ENCODE results near the gene SHROOM2.
"Not testable (repeated sequence)": the region's sequence is repeated elsewhere in the genome, so short reads cannot be mapped to it uniquely, and the experiment has no call there.

The SHROOM2 gene

DNA sequence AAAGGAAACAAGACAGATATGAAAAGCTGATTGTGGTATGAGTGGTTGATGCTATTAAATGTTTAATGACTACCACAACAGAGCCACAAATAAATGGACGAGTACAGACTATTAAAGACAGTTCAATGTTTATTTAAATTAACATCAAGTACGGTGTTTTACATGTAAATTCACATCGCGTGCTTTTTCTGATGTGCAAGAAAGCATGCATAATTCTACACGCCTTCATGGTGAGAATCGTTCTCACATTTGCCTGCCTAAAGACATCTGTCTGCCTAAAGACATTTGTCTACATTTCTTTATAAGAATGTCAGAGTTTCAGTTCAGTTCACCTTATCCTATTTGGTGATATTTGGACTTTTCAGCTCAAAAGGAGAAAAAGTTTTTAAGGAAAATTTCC lies 13.3 kb upstream of the SHROOM2 start:
- in situ Hi-C loops (cut with MboI; ENCODE audit: low pct_unique_long_range_greater_than_20kb, low sequenced_read_pairs): no loop called here
- DNase-seq: no peak

DNA sequence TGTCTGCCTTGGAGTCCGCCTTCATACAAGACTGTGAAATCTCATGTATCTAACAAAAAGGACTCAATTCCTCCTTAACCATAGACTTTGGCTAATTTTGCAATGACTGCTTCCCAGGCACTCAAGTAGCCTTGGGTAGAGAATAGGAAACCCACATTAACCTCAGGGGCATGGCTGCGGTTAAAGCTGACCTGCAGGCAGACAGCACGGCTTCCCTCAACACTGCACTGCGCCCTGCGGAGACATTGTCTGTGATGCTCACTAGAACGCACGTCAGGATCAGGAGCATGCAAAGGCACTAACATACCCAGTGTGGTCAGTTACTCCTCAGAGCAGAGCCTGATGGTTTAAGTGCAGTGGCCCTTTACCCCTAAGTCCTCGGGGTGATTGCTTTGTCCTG lies 10.3 kb upstream of the SHROOM2 start:
- peak; percentile 77 for DNase-seq
- in situ Hi-C loops (cut with MboI; ENCODE audit: low pct_unique_long_range_greater_than_20kb, low sequenced_read_pairs): no loop called here

DNA sequence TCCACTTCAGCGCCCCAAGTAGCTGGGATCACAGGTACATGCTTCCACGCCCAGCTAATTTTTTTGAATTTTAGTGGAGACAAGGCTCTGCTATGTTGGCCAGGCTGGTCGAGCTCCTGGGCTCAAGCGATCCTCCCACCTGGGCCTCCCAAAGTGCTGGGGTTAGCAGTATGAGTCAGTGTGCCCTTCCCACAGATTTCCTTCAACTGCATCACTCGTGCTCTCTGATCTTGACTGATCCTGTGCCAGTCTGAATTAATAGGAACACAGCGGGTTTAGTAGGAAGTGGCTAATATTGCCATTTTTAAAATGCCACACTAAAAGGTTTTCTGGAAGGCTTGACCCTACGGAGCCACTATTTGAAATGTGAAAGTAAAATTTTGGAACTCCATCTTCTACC lies 4.3 kb upstream of the SHROOM2 start:
- in situ Hi-C loops (cut with MboI; ENCODE audit: low pct_unique_long_range_greater_than_20kb, low sequenced_read_pairs): no loop called here
- DNase-seq: no peak

DNA sequence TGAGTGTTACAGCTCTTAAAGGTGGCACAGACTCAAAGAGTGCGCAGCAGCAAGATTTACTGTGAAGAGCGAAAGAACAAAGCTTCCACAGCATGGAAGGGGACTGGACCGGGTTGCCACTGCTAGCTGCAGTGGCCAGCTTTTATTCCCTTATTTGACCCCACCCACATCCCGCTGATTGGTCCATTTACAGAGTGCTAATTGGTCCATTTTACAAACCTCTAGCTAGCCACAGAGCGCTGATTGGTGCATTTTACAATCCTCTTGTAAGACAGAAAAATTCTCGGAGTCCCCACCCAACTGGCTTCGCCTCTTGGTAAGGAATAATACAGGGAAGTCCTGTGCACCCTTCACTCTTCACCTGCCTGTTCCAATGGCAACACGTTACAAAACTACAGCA lies 1.9 kb upstream of the SHROOM2 start:
- in situ Hi-C loops (cut with MboI; ENCODE audit: low pct_unique_long_range_greater_than_20kb, low sequenced_read_pairs): no loop called here
- no peak for DNase-seq

DNA sequence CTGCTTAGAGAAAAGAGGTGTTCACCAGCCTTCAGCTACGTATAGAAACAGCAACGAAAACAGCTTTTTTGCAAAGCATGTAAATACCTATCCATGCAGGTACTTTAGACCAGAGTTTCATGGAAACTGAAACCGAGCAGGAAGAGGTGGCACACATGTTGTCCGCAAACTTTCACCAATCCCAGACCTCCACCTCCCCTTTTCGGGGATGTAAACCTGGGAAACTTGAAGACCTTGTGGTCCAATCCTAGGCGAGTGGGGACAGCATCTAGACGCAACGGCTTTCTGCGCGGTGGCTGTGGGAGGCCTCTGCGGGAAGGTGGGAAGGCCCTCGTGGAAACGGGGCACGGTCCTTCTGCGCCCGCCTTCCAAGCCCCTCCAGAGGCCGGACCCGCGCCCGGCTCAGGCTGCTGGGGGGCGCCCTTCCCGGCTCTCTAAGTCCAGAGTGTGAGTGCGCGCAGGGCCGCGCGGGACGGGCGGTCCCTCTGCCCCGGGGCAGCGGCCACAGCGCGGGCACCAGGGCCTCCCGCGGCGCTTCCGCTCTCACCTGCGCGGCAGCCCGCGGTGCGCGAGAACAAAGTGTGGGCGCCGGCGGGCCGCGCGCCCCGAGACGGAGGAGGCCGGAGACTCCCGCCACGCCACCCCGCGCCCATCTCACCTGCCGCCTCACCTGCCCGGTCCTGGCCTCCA lies 830 bp upstream of the SHROOM2 start:
- no peak for DNase-seq
- in situ Hi-C loops (cut with MboI; ENCODE audit: low pct_unique_long_range_greater_than_20kb, low sequenced_read_pairs): no loop called here

DNA sequence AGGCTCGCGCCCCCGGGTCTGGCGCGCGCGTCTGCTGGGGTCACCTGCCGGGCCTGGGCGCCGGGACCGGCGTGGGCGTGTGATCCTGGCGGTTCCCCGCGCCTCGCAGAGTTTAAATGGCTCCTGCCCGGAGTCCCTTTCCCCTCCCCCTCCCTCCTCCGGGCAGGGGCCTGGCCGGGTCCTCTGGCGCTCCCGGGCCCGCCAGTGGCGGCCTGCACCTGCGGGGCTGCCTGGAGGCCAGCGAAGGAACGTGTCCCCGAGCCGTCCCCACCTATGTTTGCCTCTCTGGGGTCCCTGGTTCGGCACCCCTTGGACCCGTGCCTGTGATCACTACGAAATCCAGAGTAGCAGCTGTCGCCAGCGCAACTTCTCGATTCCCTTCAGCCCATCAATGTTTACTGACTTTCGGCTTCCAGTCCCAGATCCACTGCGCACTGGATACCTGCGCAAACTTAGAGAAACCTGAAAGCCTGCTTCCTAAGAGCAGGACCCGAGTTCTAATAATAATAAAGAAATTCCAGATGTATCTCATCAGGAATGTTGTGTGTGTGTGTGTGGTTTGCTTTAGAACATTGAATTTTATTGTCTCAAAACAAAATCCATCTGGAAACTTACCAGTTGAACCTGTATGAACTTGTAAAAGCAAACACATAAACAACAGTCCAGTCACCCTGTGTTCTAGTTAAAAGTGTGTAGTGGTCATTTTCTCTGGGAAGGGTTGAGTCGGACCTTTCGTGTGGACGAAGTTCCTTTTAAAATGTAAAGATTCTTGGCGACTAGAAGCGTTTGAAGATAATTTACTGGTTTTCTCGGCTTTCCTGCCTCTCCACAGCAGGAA lies 788 bp downstream of the SHROOM2 start:
- in situ Hi-C loops (cut with MboI; ENCODE audit: low pct_unique_long_range_greater_than_20kb, low sequenced_read_pairs): no loop called here
- DNase-seq: no peak

DNA sequence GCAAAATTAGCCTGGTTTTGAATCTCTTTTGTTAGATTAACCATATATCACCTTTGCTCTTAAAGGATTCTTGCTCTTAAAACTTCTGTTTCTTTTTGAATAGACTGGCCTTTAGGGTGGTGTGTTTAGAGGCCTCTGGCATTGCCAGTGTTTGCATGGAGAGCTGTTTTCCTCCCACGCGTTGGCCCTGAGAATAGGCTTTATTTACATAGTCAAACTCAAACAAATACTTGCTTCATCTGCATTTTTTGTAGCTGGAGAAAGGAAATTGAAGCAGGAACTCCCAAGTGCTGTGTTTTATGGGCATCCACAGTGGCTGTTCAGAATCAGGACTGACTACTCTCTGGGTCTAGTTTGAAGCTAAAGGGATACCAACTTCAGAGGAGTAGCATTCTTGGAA lies 2.7 kb downstream of the SHROOM2 start:
- DNase-seq: no peak
- in situ Hi-C loops (cut with MboI; ENCODE audit: low pct_unique_long_range_greater_than_20kb, low sequenced_read_pairs): no loop called here

DNA sequence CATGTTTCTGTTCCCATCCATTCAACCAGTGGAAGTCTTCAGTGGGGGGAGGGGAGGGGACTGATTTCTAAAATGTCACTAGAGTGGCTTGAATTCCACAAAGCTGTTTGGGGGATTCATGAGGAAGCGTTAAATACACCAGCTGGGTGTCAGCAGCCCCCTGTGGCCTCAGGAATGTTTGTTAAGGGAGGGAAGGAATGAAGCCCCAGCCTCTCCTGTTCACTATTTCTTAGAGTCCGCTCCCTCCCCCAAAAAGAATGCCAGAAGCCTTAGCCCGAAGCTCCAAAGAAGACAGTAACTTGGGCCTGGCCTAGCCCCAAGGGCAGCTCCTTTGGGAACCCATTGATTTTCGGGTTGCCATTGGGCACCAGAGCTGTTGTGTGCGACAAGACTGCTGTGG lies 3.3 kb downstream of the SHROOM2 start:
- DNase-seq: no peak
- in situ Hi-C loops (cut with MboI; ENCODE audit: low pct_unique_long_range_greater_than_20kb, low sequenced_read_pairs): no loop called here

DNA sequence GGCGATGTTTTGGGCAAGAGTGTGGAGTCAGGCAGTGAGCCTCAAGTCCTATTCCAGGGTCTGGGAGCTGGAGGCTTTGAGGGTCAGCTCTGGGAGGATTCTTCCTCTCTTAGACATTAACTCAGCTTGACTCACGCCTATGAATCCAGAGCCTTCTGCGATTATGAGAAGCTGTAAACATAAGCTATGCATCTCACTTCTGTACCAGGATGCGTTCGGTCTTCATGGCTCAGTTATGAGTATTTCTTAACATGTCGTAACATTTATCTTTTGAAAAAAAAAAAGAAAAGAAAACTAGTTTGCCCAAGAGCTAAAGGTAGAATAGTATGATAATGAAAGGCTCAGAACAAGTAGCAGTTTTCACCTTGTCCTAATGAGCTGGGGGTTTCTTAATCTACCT lies 4.6 kb downstream of the SHROOM2 start:
- in situ Hi-C loops (cut with MboI; ENCODE audit: low pct_unique_long_range_greater_than_20kb, low sequenced_read_pairs): no loop called here
- DNase-seq: no peak

DNA sequence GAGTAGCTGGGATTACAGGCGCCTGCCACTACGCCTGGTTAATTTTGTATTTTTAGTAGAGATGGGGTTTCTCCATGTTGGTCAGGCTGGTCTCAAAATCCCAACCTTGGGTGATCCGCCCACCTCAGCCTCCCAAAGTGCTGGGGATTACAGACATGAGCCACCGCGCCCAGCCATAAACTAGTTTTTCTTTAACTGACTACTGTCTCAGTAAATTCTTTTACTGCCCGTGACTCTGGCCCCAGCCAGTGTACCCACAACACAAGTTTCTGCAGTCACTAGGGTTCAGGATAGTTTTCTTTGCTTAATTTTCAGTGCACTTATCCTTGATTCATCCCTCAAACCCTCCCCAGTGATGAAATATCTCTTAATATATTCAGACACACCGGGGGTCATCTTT lies 8.3 kb downstream of the SHROOM2 start:
- in situ Hi-C loops (cut with MboI; ENCODE audit: low pct_unique_long_range_greater_than_20kb, low sequenced_read_pairs): no loop called here
- DNase-seq: no peak

DNA sequence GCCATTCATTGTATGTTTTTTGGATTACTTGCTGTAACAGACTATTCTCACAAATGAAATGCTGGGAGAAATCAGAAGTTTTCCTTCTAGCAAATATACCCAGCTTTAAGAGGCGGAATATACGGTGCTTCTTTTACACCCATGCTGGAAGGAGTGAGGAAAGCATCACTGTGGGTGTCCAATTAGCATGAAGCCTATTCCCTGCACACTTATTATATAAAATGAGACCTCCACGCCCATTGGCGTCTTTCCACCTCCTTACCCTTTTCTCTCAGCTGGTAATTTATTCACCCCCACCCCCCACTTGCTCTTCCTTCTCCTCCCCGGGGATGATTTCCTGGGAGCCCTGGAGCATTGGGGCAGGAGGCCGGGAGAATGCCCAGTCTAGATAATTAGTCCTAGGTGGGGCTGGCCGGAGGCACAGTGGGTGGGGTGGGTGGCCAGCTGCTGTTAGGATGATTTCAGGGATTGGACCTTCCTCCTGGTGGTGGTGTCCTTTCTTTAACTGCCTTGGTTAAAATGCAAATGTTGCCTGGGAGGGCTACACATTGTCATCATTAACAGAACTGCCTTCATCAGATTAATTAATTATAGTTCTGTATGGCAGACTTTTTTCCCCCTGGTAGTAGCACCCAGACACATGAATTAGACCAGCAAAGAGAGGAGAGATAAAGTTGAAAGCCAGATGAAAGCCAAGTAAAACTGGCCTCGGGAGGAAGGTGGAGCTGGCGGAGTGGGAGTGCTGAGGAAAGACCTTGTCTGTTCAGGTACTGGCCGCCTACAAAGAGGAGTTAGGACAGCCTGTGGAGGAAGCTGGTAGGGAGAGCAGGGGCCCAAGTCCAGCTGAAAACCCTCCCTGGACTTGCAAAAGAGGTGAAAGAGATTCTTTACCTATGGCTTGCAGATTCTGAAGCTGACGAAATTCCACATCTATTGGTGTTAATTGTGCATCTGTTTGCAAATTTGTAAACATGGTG lies 11.4 kb downstream of the SHROOM2 start:
- DNase-seq: no peak
- in situ Hi-C loops (cut with MboI; ENCODE audit: low pct_unique_long_range_greater_than_20kb, low sequenced_read_pairs): no loop called here

DNA sequence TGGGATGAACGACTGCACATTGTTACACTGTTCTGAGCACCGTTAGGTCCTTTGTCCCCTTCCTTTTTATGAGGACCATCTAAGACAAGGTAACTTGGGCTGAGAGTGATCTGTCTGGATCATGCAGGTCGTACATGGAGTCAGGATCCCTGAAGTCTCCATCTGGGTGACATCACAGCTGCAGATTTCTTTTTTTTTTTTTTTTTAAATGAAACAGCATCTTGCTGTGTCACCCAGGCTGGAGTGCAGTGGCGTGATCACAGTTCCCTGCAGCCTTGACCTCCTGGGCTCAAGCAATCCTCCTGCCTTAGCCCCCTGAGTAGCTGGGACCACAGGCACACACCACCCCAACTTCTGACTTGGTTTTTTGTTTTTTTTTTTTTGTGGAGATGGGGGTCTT lies 16.5 kb downstream of the SHROOM2 start:
- in situ Hi-C loops (cut with MboI; ENCODE audit: low pct_unique_long_range_greater_than_20kb, low sequenced_read_pairs): no loop called here
- DNase-seq: no peak

DNA sequence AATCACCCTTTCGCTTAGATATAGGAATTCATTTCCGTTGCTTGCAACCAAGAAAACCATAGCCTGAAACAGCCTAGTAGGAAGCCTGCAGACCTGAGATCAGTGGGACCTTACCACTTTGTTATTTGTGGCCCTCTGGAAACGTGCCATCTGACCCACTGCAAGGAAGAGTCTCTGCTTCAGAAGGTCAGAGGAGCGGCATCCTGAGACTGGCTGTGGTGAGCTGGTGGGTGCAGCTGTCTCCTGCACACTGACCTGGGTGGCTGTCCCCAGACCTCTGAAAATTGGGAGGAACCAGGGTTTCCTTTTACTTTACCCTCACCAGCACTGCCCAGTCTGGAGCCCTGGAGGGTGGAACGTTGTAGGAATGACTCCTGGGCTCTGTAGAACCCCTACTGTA lies 18.2 kb downstream of the SHROOM2 start:
- no peak for DNase-seq
- in situ Hi-C loops (cut with MboI; ENCODE audit: low pct_unique_long_range_greater_than_20kb, low sequenced_read_pairs): no loop called here

DNA sequence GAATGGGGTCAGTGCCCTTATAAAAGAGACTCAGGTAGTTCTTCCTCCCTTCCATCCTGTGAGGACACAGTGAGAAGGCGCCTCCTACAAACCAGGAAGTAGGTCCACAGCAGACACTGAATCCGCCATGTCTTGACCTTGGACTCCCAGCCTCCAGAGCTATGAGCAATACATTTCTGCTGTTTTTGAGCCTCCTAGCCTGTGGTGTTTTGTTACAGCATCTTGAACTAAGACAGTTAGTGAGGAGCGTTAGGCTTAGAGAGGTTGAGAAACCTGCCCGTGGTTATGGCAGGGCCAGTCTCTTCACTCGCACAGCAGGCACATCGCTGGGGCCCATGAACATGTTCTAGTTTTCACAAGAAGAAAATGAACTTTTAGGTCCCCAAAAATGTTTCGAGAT lies 19.7 kb downstream of the SHROOM2 start:
- in situ Hi-C loops (cut with MboI; ENCODE audit: low pct_unique_long_range_greater_than_20kb, low sequenced_read_pairs): no loop called here
- DNase-seq: no peak

DNA sequence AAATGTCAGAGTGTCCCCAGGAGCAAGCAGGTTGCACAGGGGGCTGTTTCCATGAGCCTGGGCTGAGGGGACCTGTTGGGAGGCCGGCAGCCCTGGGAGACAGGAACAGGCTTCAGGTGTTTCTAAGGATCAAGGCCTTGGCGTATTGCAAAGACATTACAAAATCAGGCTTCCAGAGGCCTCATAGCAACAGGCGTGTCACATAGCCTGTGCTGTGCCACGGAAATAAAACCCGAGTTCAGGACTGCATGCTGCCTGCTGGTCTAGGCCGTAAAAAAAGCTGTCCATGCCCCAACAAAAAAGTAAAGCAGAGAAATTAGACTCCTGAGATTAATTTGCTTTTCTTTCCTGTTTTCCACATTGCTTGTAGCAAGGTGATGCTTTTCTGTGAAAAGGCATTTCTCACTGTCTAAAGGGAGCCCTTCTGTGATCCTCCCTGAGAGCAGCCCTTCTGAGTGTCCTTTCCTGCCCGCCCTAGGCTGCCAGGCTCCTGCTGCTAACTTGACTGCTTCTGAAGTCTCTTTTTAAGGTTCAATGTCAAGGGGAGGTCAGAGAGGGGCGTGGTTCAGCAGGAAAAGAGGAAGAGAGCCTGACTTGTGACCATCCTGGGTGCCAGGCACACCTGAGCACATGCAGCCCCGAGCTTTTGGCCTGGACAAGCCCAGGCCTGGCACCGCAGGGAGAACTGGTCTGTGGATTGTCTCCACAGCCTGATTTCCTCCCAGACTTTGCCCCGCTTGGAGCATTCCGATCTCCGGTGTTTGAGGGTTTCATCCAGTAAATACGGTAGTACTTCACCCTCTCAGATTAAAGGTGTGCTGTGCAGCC lies 21.3 kb downstream of the SHROOM2 start:
- no peak for DNase-seq
- in situ Hi-C loops (cut with MboI; ENCODE audit: low pct_unique_long_range_greater_than_20kb, low sequenced_read_pairs): no loop called here

DNA sequence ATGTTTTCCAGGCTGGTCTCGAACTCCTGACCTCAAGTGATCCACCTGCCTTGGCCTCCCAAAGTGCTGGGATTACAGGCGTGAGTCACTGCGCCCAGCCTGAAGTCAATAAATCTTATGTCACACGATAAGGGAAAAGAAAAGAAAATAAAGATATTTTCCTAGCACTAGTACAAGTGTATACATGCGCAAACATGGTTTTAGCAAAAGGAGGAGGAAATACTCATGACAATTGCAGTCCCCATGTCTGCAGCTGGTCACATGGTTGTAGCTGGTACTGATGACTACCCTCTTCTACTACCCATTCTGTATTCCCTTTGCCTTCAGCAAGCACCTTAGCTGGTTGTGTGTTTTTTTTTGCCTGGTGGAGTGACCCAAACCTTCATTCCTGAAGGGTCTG lies 23.6 kb downstream of the SHROOM2 start:
- DNase-seq; in situ Hi-C loops (cut with MboI; ENCODE audit: low pct_unique_long_range_greater_than_20kb, low sequenced_read_pairs): not testable (repeated sequence)

DNA sequence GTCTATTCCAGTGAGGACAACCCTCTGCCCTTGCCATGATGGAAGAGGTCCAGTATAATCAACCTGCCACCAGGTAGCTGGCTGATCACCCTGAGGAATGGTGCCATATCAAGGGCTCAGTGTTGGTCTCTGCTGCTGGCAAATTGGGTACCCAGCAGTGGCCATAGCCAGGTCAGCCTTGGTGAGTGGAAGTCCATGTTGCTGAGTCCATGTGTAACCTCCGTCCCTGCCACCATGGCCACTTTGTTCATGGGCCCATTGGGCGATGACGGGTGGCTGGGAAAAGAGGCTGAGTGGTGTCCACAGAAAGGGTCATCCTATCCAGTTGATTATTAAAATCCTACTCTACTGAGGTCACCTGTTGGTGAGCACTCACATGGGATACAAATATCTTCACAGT lies 24.9 kb downstream of the SHROOM2 start:
- in situ Hi-C loops (cut with MboI; ENCODE audit: low pct_unique_long_range_greater_than_20kb, low sequenced_read_pairs); DNase-seq: not testable (repeated sequence)

DNA sequence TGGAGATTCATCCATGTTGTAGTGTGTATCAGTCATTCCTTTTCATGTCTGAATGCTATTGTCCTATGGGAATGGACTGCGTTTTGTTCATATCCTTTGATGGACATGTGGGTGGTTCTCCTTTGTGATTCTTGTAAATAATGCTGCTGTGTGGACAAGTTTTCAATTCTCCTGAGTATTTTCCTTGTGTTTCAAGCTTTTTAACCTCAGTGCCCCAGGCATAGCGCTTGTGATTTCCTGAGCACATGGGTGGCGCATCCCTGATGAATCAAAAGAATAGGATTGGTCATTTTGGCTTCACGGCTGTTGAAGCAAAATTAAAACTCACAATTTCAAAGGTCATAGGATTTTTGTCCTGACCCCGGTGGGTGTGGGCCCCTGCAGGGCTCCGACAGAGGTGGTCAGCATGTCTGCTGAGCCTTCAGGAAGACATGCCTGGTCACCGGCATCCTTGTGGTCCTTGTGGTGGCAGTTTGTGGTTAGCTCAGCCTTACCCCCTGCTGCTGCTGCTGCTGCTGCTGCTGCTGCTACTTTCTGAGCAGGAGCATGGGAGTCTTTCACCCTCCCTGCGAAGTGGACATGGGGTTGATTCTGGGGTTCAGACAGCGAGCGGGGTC lies 30.0 kb downstream of the SHROOM2 start:
- in situ Hi-C loops (cut with MboI; ENCODE audit: low pct_unique_long_range_greater_than_20kb, low sequenced_read_pairs): no loop called here
- peak; percentile 56 for DNase-seq

DNA sequence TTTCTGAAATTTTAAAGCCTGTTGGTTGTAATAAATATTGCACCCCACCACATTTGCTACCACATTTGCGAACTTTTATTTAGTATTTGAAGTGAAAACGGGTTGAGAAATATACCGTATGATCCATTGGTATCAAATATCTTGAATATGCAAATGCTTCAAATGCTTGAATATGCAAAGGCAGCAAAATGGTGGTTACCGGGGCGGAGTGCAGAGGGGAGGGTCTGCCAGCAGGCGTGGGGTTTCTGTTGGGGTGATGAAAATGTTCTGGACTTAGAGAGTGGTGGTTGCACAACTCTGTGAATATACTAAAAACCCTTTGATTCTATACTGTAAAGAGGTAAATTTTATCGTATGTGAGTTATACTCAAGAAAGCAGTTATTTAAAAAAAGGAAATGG lies 35.3 kb downstream of the SHROOM2 start:
- in situ Hi-C loops (cut with MboI; ENCODE audit: low pct_unique_long_range_greater_than_20kb, low sequenced_read_pairs): no loop called here

More for the DNA sequence above, 35.3 kb downstream of the SHROOM2 start:
- DNase-seq: no peak
